HepG2 (cell line): ENCODE results near the gene ARHGAP29. TPM values are rescaled to one million over a fixed set of nuclear protein-coding genes. Genes with fewer than 3 reads are reported as not detected.

Experiments used
- ELK4 ChIP-seq: sonication (generic); formaldehyde crosslinking; IDR thresholded peaks from 2 replicates; pipeline ENCODE4 v1.9.0; 2021; ENCODE audit warnings: missing genetic modification reagents, borderline replicate concordance
- HOMEZ ChIP-seq: IDR thresholded peaks from 2 replicates; pipeline ENCODE4 v1.6.1; 2016; ENCODE audit warnings: low read depth
- ISX ChIP-seq: sonication (generic); formaldehyde crosslinking; conservative IDR thresholded peaks from 2 replicates; pipeline ENCODE4 v1.5.0; 2020; ENCODE audit warnings: missing genetic modification reagents
- MYC ChIP-seq: sonication (generic); formaldehyde crosslinking; IDR thresholded peaks from 2 replicates; pipeline ENCODE4 v1.9.0; 2021; ENCODE audit warnings: missing genetic modification reagents, borderline replicate concordance
- MYPOP ChIP-seq: sonication (generic); formaldehyde crosslinking; IDR thresholded peaks from 2 replicates; pipeline ENCODE4 v1.8.1; 2023; ENCODE audit warnings: mild to moderate bottlenecking, moderate library complexity, missing genetic modification reagents
- NONO ChIP-seq, 2 experiments: fragments of 450-650 bp in 1 of 2; sonication (generic) in 1 of 2; formaldehyde crosslinking in 1 of 2; IDR thresholded peaks in 1 of 2; conservative IDR thresholded peaks in 1 of 2; 2 replicates each; pipeline versions ENCODE4 v1.6.1 to v1.8.0; 2017 to 2022; ENCODE audit warnings: mild to moderate bottlenecking in 1 of 2, missing genetic modification reagents in 1 of 2, moderate library complexity in 1 of 2
- PHF8 ChIP-seq: sonication (generic); formaldehyde crosslinking; IDR thresholded peaks from 2 replicates; pipeline ENCODE4 v1.5.0; 2020; ENCODE audit warnings: missing genetic modification reagents
- SMAD9 ChIP-seq: sonication (generic); formaldehyde crosslinking; IDR thresholded peaks from 2 replicates; pipeline ENCODE4 v1.5.1; 2020; ENCODE audit warnings: mild to moderate bottlenecking, missing genetic modification reagents
- ZBTB8A ChIP-seq: sonication (generic); formaldehyde crosslinking; IDR thresholded peaks from 2 replicates; pipeline ENCODE4 v1.4.0; 2020; ENCODE audit warnings: mild to moderate bottlenecking, low read depth, missing genetic modification reagents, borderline replicate concordance
- ZFP62 ChIP-seq: sonication (generic); formaldehyde crosslinking; IDR thresholded peaks from 2 replicates; pipeline ENCODE4 v1.4.0; 2020; ENCODE audit warnings: missing genetic modification reagents
- ZNF256 ChIP-seq: sonication (generic); formaldehyde crosslinking; conservative IDR thresholded peaks from 2 replicates; pipeline ENCODE4 v1.4.0; 2020; ENCODE audit warnings: missing genetic modification reagents
- ZNF274 ChIP-seq: sonication (generic); formaldehyde crosslinking; IDR thresholded peaks from 2 replicates; pipeline ENCODE4 v1.5.1; 2020; ENCODE audit warnings: mild to moderate bottlenecking, missing genetic modification reagents
- ZNF367 ChIP-seq: sonication (generic); formaldehyde crosslinking; IDR thresholded peaks from 2 replicates; pipeline ENCODE4 v1.4.0; 2020; ENCODE audit warnings: missing genetic modification reagents, borderline replicate concordance
- ZNF382 ChIP-seq: sonication (generic); formaldehyde crosslinking; IDR thresholded peaks from 2 replicates; pipeline ENCODE4 v1.5.0; 2020; ENCODE audit warnings: missing genetic modification reagents, mild to moderate bottlenecking, borderline replicate concordance
- ZNF446 ChIP-seq: sonication (generic); formaldehyde crosslinking; IDR thresholded peaks from 2 replicates; pipeline ENCODE4 v1.5.0; 2020; ENCODE audit warnings: mild to moderate bottlenecking, missing genetic modification reagents
- ZNF451 ChIP-seq: sonication (generic); formaldehyde crosslinking; IDR thresholded peaks from 2 replicates; pipeline ENCODE4 v1.5.0; 2020; ENCODE audit warnings: mild to moderate bottlenecking, missing genetic modification reagents
- ZNF746 ChIP-seq: sonication (generic); formaldehyde crosslinking; IDR thresholded peaks from 2 replicates; pipeline ENCODE4 v1.8.0; 2022; ENCODE audit warnings: mild to moderate bottlenecking, missing genetic modification reagents
- polyA plus RNA-seq, 8 experiments: library from polyadenylated mRNA; depleted of rRNA in 3 of 8; stranded (reverse) in 7 of 8; unstranded in 1 of 8; fragments of >200 nt; fragmentation: Illumina TruSeq in 4 of 8; extraction: Trizol in 4 of 8; gene quantifications; 2 replicates each; pipeline versions ENCODE4 v1.2.1 to v1.2.3, GENCODE V29; 2011 to 2016; ENCODE audit warnings: low read depth in 4 of 8, missing spikeins in 1 of 8, mixed read lengths in 1 of 8; ENCODE audit not compliant: insufficient read depth in 1 of 8
- total RNA-seq, 5 experiments: library from RNA; depleted of rRNA; stranded (reverse); fragments of >200 nt; fragmentation: Illumina TruSeq; extraction: Trizol; gene quantifications; 2 replicates each; pipeline ENCODE4 v1.2.3, GENCODE V29; 2016; ENCODE audit warnings: low read depth in 1 of 5
- TF ChIP-seq, protein P1 (sequence below): sonication (generic); formaldehyde crosslinking; IDR thresholded peaks from 2 replicates; pipeline ENCODE4 v1.4.0; 2020; ENCODE audit warnings: low read depth, missing genetic modification reagents
- TF ChIP-seq, protein P2 (sequence below): sonication (generic); formaldehyde crosslinking; IDR thresholded peaks from 2 replicates; pipeline ENCODE4 v1.8.1; 2023; ENCODE audit warnings: missing genetic modification reagents, inconsistent platforms, borderline replicate concordance

Gene ARHGAP29
- total and polyA plus RNA-seq, 2 of the 13 experiments (the other 11 are each of a cell fraction or from before 2014, with no cell fraction given) = 12.8 to 18.3 TPM

GRCh38 chr1:94237291-94238226 is at the start of gene ARHGAP29 (continued):
- no peak for TF ChIP-seq NONO (IDR thresholded peaks at IDR 0.05)
- TF ChIP-seq NONO (CRISPR knock-in tag; conservative IDR thresholded peaks at IDR 0.05) = no peak
- TF ChIP-seq, protein P1, sequence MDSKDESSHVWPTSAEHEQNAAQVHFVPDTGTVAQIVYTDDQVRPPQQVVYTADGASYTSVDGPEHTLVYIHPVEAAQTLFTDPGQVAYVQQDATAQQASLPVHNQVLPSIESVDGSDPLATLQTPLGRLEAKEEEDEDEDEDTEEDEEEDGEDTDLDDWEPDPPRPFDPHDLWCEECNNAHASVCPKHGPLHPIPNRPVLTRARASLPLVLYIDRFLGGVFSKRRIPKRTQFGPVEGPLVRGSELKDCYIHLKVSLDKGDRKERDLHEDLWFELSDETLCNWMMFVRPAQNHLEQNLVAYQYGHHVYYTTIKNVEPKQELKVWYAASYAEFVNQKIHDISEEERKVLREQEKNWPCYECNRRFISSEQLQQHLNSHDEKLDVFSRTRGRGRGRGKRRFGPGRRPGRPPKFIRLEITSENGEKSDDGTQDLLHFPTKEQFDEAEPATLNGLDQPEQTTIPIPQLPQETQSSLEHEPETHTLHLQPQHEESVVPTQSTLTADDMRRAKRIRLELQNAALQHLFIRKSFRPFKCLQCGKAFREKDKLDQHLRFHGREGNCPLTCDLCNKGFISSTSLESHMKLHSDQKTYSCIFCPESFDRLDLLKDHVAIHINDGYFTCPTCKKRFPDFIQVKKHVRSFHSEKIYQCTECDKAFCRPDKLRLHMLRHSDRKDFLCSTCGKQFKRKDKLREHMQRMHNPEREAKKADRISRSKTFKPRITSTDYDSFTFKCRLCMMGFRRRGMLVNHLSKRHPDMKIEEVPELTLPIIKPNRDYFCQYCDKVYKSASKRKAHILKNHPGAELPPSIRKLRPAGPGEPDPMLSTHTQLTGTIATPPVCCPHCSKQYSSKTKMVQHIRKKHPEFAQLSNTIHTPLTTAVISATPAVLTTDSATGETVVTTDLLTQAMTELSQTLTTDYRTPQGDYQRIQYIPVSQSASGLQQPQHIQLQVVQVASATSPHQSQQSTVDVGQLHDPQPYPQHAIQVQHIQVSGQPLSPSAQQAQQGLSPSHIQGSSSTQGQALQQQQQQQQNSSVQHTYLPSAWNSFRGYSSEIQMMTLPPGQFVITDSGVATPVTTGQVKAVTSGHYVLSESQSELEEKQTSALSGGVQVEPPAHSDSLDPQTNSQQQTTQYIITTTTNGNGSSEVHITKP (CRISPR knock-in tag) = no peak
- peak; percentile 14 for TF ChIP-seq MYPOP (CRISPR knock-in tag)
- no peak for TF ChIP-seq ISX (CRISPR knock-in tag)
- TF ChIP-seq, protein P2, sequence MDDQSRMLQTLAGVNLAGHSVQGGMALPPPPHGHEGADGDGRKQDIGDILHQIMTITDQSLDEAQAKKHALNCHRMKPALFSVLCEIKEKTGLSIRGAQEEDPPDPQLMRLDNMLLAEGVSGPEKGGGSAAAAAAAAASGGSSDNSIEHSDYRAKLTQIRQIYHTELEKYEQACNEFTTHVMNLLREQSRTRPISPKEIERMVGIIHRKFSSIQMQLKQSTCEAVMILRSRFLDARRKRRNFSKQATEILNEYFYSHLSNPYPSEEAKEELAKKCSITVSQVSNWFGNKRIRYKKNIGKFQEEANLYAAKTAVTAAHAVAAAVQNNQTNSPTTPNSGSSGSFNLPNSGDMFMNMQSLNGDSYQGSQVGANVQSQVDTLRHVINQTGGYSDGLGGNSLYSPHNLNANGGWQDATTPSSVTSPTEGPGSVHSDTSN (CRISPR knock-in tag) = no peak
- TF ChIP-seq ZNF367 (CRISPR knock-in tag) = no peak
- TF ChIP-seq ZNF446 (CRISPR knock-in tag) = no peak
- no peak for TF ChIP-seq ZFP62
- TF ChIP-seq ELK4 = no peak
- 0 out of 2 replicates have a peak, but pooled peaks have one; percentile 22 for TF ChIP-seq HOMEZ (CRISPR knock-in tag)
- 0 out of 2 replicates have a peak, but pooled peaks have one; percentile 14 for TF ChIP-seq ZNF274 (CRISPR knock-in tag)
- TF ChIP-seq ZNF256 (CRISPR knock-in tag) = no peak
- TF ChIP-seq ZNF382 = no peak
- 0 out of 2 replicates have a peak, but pooled peaks have one; percentile 49 for TF ChIP-seq ZNF451
- peak; percentile 59 for TF ChIP-seq PHF8
- no peak for TF ChIP-seq SMAD9
- TF ChIP-seq MYC (CRISPR knock-in tag) = 0 out of 2 replicates have a peak, but pooled peaks have one; percentile 33
- TF ChIP-seq ZBTB8A (CRISPR knock-in tag) = no peak
- no peak for TF ChIP-seq ZNF746 (CRISPR knock-in tag)
